Neutrophil (primary cell): Measurements from ENCODE around the gene BPTF.
A peak's percentile ranks its signal among the peaks of the same experiment; 100 is the strongest.
"Not testable (repeated sequence)": the region's sequence is repeated elsewhere in the genome, so short reads cannot be mapped to it uniquely, and the experiment has no call there.

ENCODE experiments used
- H3K27ac ChIP-seq: fragments of 200-600 bp; sonication (generic); 2 replicates; pipeline ENCODE4 v1.5.1; 2016; ENCODE audit warnings: mild to moderate bottlenecking, moderate library complexity
- H3K27me3 ChIP-seq: fragments of 200-600 bp; sonication (generic); 2 replicates; pipeline ENCODE4 v1.6.0; 2016; ENCODE audit warnings: mild to moderate bottlenecking
- H3K36me3 ChIP-seq: fragments of 200-600 bp; sonication (generic); 2 replicates; pipeline ENCODE4 v1.5.1; 2017
- H3K4me1 ChIP-seq, 2 experiments: fragments of 200-600 bp in 1 of 2; sonication (generic) in 1 of 2; 1 replicate in 1 of 2; 2 replicates in 1 of 2; pipeline versions ENCODE4 v1.5.1 to v1.6.1; 2013 to 2016; ENCODE audit warnings: low read depth in 1 of 2, low read length in 1 of 2, mild to moderate bottlenecking in 1 of 2, moderate library complexity in 1 of 2; ENCODE audit not compliant: control insufficient read depth in 1 of 2, insufficient read depth in 1 of 2
- H3K4me3 ChIP-seq, 2 experiments: fragments of 200-600 bp in 1 of 2; sonication (generic) in 1 of 2; 1 replicate in 1 of 2; 2 replicates in 1 of 2; pipeline ENCODE4 v1.5.1; 2013 to 2016; ENCODE audit warnings: low read depth in 1 of 2, low read length in 1 of 2, mild to moderate bottlenecking in 1 of 2, moderate library complexity in 1 of 2
- H3K9me3 ChIP-seq: fragments of 200-600 bp; sonication (generic); 2 replicates; pipeline ENCODE4 v1.5.1; 2016
- TF ChIP-seq, protein P1 (sequence below): fragments of 200-600 bp; sonication (generic); IDR thresholded peaks from 2 replicates; pipeline ENCODE4 v1.5.1; 2016; ENCODE audit warnings: antibody characterized with exemption

The BPTF gene

GRCh38 chr17:67993153-67993997, 168.1 kb downstream of the BPTF start:
- H3K27ac ChIP-seq, result peak overlapping the region; percentile 85
- peak overlapping the region; percentile 63 to 71 for H3K4me3 ChIP-seq

GRCh38 chr17:67993998-67994361, 168.7 kb downstream of the BPTF start:
- Histone ChIP-seq H3K36me3 (no peaks in the 10 kb centered on the region), H3K27me3 (peaks cover 50% of the 10 kb centered on the region), H3K27ac (peak overlapping the region; percentile 73), H3K4me1 (peaks cover 30 to 32% of the 10 kb centered on the region in 2 experiments), H3K9me3 (no peaks in the 10 kb centered on the region), H3K4me3 (peak overlapping the region; percentile 63 to 71)
- TF ChIP-seq, protein P1, sequence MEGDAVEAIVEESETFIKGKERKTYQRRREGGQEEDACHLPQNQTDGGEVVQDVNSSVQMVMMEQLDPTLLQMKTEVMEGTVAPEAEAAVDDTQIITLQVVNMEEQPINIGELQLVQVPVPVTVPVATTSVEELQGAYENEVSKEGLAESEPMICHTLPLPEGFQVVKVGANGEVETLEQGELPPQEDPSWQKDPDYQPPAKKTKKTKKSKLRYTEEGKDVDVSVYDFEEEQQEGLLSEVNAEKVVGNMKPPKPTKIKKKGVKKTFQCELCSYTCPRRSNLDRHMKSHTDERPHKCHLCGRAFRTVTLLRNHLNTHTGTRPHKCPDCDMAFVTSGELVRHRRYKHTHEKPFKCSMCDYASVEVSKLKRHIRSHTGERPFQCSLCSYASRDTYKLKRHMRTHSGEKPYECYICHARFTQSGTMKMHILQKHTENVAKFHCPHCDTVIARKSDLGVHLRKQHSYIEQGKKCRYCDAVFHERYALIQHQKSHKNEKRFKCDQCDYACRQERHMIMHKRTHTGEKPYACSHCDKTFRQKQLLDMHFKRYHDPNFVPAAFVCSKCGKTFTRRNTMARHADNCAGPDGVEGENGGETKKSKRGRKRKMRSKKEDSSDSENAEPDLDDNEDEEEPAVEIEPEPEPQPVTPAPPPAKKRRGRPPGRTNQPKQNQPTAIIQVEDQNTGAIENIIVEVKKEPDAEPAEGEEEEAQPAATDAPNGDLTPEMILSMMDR, result no peak

More at GRCh38 chr17:67993153-67993997, 168.1 kb downstream of the BPTF start:
- H3K36me3 ChIP-seq, result no peaks in the 10 kb centered on the region
- peaks cover 44% of the 10 kb centered on the region for H3K27me3 ChIP-seq
- no peaks in the 10 kb centered on the region for H3K9me3 ChIP-seq
- H3K4me1 ChIP-seq, result peaks cover 30 to 32% of the 10 kb centered on the region in 2 experiments
- TF ChIP-seq, protein P1, result no peak

GRCh38 chr17:67994817-67995569, 169.7 kb downstream of the BPTF start:
- no peak overlapping the region for H3K27ac ChIP-seq
- TF ChIP-seq, protein P1, result no peak
- no peaks in the 10 kb centered on the region for H3K36me3 ChIP-seq
- H3K4me3 ChIP-seq, result peak overlapping the region; percentile 22 to 57
- H3K9me3 ChIP-seq, result no peaks in the 10 kb centered on the region
- H3K4me1 ChIP-seq, result peaks cover 30 to 32% of the 10 kb centered on the region in 2 experiments
- peaks cover 57% of the 10 kb centered on the region for H3K27me3 ChIP-seq

DNA sequence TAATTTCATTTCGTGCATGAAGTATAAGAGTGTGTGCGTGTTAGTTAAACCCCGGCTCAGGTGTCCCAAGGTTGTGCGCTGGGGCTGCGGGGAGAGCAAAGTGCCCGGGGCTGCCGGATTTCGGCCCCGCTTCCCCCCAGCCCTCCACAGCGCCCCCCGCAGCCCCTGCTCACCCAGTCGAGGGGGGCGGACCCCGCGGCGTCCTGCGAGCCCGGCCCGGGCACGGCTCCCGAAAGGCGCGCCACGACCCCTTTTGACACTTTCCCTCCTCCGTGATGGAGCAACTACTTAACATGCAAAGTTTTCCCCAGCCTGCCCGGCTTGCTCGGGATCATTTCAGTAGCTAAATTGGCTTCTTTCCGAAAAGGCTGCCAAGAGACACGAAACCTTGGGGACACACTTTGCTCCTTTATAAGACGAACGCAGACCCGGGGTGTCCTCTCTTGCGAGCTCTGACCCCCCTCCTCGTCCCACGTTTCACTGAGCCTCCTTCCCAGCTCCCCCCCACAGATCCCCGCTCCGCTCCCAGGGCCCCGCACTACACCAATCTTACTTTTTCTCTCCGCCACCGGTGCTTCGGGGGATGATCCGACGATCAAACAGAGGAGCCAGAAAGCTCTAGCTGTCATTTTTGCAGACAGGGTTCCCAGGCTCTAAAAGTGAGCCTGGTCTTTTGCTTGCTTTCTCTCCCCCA, 170.4 kb downstream of the BPTF start:
- H3K4me3 ChIP-seq, result peak overlapping the region; percentile 22 to 57
- H3K27me3 ChIP-seq, result peaks cover 57% of the 10 kb centered on the region
- TF ChIP-seq, protein P1, result no peak
- H3K9me3 ChIP-seq, result no peaks in the 10 kb centered on the region
- no peak overlapping the region for H3K27ac ChIP-seq
- peaks cover 30 to 32% of the 10 kb centered on the region in 2 experiments for H3K4me1 ChIP-seq
- no peaks in the 10 kb centered on the region for H3K36me3 ChIP-seq

GRCh38 chr17:67996301-67997171, 171.2 kb downstream of the BPTF start, which contains the start of gene C17orf58:
C17orf58 (minus strand) TSS chr17:67996469; CDS start chr17:67996198, 271 bp downstream.
- H3K36me3 ChIP-seq, H3K27ac ChIP-seq, H3K9me3 ChIP-seq: not testable (repeated sequence)
- H3K27me3 ChIP-seq, result peaks cover 57% of the 10 kb centered on the region
- H3K4me3 ChIP-seq, result peak within 1 kb of the TSS; percentile 22 to 57
- peaks cover 30 to 32% of the 10 kb centered on the region in 2 experiments for H3K4me1 ChIP-seq
